Bronchial epithelial cell (primary cell): ENCODE measurements around the gene MSRB2. TPM values are rescaled to one million over a fixed set of nuclear protein-coding genes. Genes with fewer than 3 reads are reported as not detected.

Experiments used
- DNase-seq: peaks from one replicate; pipeline ENCODE4 v3.0.0-alpha.2; 2010; ENCODE audit warnings: low read depth
- FAIRE-seq: peaks from 2 replicates; lab custom pipeline; 2011; peaks lifted over from hg19 to GRCh38; lab: Jason Lieb, UNC
- H3K27me3 ChIP-seq: 2 replicates; pipeline ENCODE4 v1.5.1; 2011; ENCODE audit warnings: low read length; ENCODE audit not compliant: control insufficient read depth, insufficient read depth
- H3K36me3 ChIP-seq: 2 replicates; pipeline ENCODE4 v1.5.1; 2011; ENCODE audit warnings: low read length; ENCODE audit not compliant: control insufficient read depth, insufficient read depth
- H3K4me3 ChIP-seq: 2 replicates; pipeline ENCODE4 v1.5.1; 2011; ENCODE audit warnings: mild to moderate bottlenecking, low read depth, low read length, control low read depth
- total RNA-seq: library from RNA; depleted of rRNA; stranded (reverse); fragments of >200 nt; gene quantifications from 2 replicates; pipeline ENCODE4 v1.2.1, GENCODE V29; 2014
- TF ChIP-seq, protein P1 (sequence below): IDR thresholded peaks from 2 replicates; pipeline ENCODE4 v1.5.1; 2011; ENCODE audit warnings: mild to moderate bottlenecking, moderate library complexity, low read length, control low read depth, inconsistent platforms; ENCODE audit not compliant: insufficient read depth, severe bottlenecking

MSRB2 gene
- total RNA-seq, 1 donor from 2014 or later, result 11.1 TPM

DNA sequence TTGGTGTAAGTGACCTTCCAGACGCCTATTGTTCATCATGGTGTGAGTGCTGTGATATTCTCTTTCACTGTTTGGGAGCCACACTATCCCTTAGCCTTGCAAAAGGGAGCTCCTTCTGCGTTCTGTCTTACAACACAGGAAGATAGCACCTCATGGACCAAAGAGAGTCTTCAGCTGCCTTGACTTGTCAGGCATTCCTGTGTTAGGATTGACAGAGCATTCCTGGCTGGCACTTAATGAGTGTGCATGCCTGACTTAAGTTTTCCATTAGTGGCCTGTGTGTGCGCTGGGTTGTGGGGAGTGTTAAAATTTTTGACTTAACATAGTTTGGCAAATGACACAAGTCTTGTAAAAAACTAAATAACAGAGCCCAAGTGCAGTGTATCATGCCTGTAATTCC lies 21.9 kb upstream of the MSRB2 start:
- no peaks in the 10 kb centered on the region for H3K27me3 ChIP-seq
- TF ChIP-seq, protein P1, sequence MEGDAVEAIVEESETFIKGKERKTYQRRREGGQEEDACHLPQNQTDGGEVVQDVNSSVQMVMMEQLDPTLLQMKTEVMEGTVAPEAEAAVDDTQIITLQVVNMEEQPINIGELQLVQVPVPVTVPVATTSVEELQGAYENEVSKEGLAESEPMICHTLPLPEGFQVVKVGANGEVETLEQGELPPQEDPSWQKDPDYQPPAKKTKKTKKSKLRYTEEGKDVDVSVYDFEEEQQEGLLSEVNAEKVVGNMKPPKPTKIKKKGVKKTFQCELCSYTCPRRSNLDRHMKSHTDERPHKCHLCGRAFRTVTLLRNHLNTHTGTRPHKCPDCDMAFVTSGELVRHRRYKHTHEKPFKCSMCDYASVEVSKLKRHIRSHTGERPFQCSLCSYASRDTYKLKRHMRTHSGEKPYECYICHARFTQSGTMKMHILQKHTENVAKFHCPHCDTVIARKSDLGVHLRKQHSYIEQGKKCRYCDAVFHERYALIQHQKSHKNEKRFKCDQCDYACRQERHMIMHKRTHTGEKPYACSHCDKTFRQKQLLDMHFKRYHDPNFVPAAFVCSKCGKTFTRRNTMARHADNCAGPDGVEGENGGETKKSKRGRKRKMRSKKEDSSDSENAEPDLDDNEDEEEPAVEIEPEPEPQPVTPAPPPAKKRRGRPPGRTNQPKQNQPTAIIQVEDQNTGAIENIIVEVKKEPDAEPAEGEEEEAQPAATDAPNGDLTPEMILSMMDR, result no peak
- peak; percentile 36 for FAIRE-seq
- peak; percentile 30 for DNase-seq
- no peak overlapping the region for H3K4me3 ChIP-seq
- no peaks in the 10 kb centered on the region for H3K36me3 ChIP-seq

DNA sequence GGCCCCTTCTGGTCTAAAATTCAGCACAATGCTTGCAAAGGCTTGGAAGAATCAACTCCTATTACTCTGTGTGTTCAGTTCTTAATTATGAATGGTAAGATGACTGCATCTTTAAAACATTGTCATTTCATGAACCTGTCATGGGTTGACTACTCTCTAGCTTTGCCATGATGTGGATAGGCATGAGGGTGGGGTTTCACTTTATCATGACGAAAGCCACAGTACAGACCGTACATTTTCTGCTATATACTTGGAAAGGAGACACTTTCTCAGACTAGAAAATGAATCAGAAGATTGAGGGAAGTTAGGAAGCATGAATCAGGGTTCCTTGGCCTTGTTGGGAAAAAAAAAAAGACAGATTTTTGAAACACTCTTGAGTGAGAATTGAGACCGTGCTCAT lies 19.7 kb upstream of the MSRB2 start:
- DNase-seq, result no peak
- Histone ChIP-seq H3K36me3 (no peaks in the 10 kb centered on the region), H3K4me3 (no peak overlapping the region), H3K27me3 (no peaks in the 10 kb centered on the region)
- no peak for FAIRE-seq
- TF ChIP-seq, protein P1, result no peak

DNA sequence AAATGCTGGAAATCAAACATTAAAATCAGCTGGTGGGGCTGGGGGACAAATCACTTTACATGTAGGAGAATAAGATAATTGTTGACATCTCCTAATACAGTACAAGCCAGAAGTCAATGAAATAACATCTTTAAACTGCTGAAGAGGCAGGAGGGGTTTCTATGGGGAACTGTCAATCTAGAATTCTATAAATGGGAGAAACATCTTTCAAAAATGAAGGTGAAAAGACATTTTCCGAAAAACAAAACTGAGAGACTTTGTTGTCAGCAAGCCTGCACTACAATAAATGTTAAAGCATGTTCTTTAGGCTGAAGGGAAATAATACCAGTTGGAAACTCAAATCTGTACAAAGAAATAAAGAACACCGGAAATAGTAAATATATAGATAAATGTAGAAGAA lies 17.3 kb upstream of the MSRB2 start:
- H3K4me3 ChIP-seq, result no peak overlapping the region
- peaks cover 3% of the 10 kb centered on the region for H3K27me3 ChIP-seq
- TF ChIP-seq, protein P1, result no peak
- DNase-seq (no peak), FAIRE-seq (no peak)
- no peaks in the 10 kb centered on the region for H3K36me3 ChIP-seq

DNA sequence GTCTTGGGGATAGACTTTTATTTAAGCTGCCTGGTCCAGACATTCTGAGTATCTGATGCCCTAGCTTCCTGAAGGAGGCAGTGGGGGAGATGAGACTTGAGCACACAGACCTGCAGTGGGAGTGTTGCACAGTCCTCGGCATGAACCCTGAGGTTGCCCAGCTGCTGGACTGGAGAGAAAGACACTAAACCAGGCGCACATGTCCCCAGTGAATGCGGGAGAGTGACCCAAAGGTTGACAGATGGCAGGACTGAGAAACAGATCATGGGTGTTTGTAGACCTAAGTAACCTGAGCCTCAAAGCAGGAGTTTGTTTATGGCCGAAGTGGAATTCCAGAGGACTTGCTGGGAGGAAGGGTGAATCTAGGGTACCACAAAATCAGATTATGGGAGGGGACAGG lies 15.7 kb upstream of the MSRB2 start:
- DNase-seq, result no peak
- TF ChIP-seq, protein P1, result no peak
- peaks cover 3% of the 10 kb centered on the region for H3K27me3 ChIP-seq
- FAIRE-seq, result no peak
- no peaks in the 10 kb centered on the region for H3K36me3 ChIP-seq
- H3K4me3 ChIP-seq, result no peak overlapping the region

DNA sequence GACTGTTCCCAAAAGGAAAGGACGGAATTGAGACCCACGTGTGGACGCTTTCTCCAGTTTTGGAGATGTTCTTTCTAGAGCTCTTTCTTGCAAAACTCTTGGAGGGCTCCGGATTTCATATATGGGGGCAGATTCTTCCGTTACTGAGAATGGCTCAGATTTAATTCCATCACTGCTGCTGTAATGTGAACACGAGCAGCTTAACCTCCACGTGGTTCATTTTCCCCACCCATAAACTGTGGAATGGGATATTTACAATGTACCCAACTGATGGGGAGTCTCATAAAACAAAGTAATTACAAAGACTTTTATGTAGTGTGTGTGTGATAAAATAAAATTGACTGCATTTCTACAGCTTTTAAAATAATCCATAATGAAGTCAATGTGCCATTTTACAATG lies 15.1 kb upstream of the MSRB2 start:
- FAIRE-seq, result no peak

DNA sequence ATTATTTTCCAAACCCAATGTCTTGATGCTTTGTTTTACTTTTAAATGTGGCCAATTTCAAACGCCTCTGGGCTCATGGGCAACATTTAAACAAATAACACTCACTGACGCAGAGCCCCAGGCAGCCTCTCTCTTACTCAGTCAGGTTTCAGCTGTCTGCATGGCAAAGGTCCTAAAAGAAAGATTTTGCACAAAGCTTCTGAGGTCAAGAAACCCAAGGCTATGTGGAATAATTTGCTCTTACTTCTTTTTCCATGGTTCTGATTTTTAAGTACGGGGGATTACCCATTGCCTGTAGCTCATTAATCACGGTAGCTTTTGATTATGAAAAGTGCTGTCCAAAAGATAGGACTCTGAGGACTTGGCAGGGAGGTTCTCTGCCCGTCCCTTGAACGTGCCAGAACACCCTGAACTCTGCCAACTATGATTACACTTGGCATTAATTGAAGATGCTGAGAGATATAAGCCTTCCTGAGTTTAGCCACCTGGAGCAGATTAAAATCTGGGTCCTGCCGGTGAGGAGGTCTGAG lies 14.1 kb upstream of the MSRB2 start:
- Histone ChIP-seq H3K4me3 (no peak overlapping the region), H3K27me3 (peaks cover 3% of the 10 kb centered on the region), H3K36me3 (no peaks in the 10 kb centered on the region)
- no peak for FAIRE-seq
- DNase-seq, result no peak
- TF ChIP-seq, protein P1, result no peak

More for the DNA sequence above, 15.1 kb upstream of the MSRB2 start:
- Histone ChIP-seq H3K36me3 (no peaks in the 10 kb centered on the region), H3K4me3 (no peak overlapping the region), H3K27me3 (peaks cover 3% of the 10 kb centered on the region)
- DNase-seq, result no peak
- TF ChIP-seq, protein P1, result no peak
